OCI-LY7 (cell line): ENCODE data around the gene COPZ1. TPM values are rescaled to one million over a fixed set of nuclear protein-coding genes. Genes with fewer than 3 reads are reported as not detected.

ENCODE experiments used
- BruUV-seq: library from RNA; stranded (reverse); fragments of 400-500 nt; replicated peaks from 2 replicates; lab custom pipeline; 2021; lab: Mats Ljungman, UMichigan
- CTCF ChIA-PET: fragments of 300-600 bp; sonication (Branson Sonifier 250); formaldehyde crosslinking; loops from one replicate; lab custom pipeline; 2022; ENCODE audit warnings: antibody characterized with exemption; ENCODE audit not compliant: unreplicated experiment; lab: Charles Lee
- POLR2A ChIA-PET: fragments of 300-600 bp; sonication (Branson Sonifier 250); formaldehyde crosslinking; loops from one replicate; lab custom pipeline; 2022; ENCODE audit warnings: antibody characterized with exemption; lab: Charles Lee
- DNase-seq: peaks from one replicate; pipeline ENCODE4 v3.0.0-alpha.2; 2015; ENCODE audit warnings: low spot score
- H2AFZ ChIP-seq: fragments of 200-600 bp; sonication (generic), shearing (Covaris generic); 2 replicates; pipeline ENCODE4 v1.6.1; 2014; ENCODE audit warnings: mild to moderate bottlenecking, antibody characterized with exemption, low read length, moderate library complexity
- H3K27ac ChIP-seq: fragments of 200-600 bp; sonication (generic); 2 replicates; pipeline ENCODE4 v1.5.1; 2014; ENCODE audit warnings: mixed run types, low read depth, mild to moderate bottlenecking, moderate library complexity, low read length, inconsistent platforms; ENCODE audit not compliant: poor library complexity, severe bottlenecking
- H3K36me3 ChIP-seq: fragments of 200-600 bp; sonication (generic); 2 replicates; pipeline ENCODE4 v1.6.1; 2014; ENCODE audit warnings: mild to moderate bottlenecking, antibody characterized with exemption, low read length, moderate library complexity, mixed read lengths; ENCODE audit not compliant: insufficient read depth
- H3K4me1 ChIP-seq: fragments of 200-600 bp; sonication (generic); 2 replicates; pipeline ENCODE4 v1.5.1; 2014; ENCODE audit warnings: mild to moderate bottlenecking, low read length; ENCODE audit not compliant: insufficient read depth, poor library complexity, severe bottlenecking
- H3K4me2 ChIP-seq: fragments of 200-600 bp; sonication (generic); 2 replicates; pipeline ENCODE4 v1.6.1; 2014; ENCODE audit warnings: mild to moderate bottlenecking, low read length
- H3K4me3 ChIP-seq: fragments of 200-600 bp; sonication (generic); 2 replicates; pipeline ENCODE4 v1.5.1; 2014; ENCODE audit warnings: mild to moderate bottlenecking, low read depth, low read length; ENCODE audit not compliant: poor library complexity, severe bottlenecking
- H3K79me2 ChIP-seq: fragments of 200-600 bp; sonication (generic); 2 replicates; pipeline ENCODE4 v1.6.1; 2016; ENCODE audit warnings: low read depth, mild to moderate bottlenecking, low read length, moderate library complexity, mixed read lengths; ENCODE audit not compliant: insufficient read depth
- H3K9me2 ChIP-seq: fragments of 200-600 bp; sonication (generic); 2 replicates; pipeline ENCODE4 v1.6.1; 2016; ENCODE audit warnings: mild to moderate bottlenecking, low read length, mixed read lengths; ENCODE audit not compliant: insufficient read depth
- H3K9me3 ChIP-seq: fragments of 200-600 bp; sonication (generic); 2 replicates; pipeline ENCODE4 v1.6.1; 2014; ENCODE audit warnings: mild to moderate bottlenecking, mixed run types, low read length, mixed read lengths
- H4K20me1 ChIP-seq: fragments of 200-600 bp; sonication (generic); 2 replicates; pipeline ENCODE4 v1.6.1; 2014; ENCODE audit warnings: mild to moderate bottlenecking, antibody characterized with exemption, low read length, moderate library complexity, mixed read lengths; ENCODE audit not compliant: insufficient read depth
- CTCF ChIP-seq: fragments of 200-600 bp; sonication (generic); conservative IDR thresholded peaks from 2 replicates; pipeline ENCODE4 v1.5.1; 2014; ENCODE audit warnings: mild to moderate bottlenecking, antibody characterized with exemption, low read length, moderate library complexity, mixed read lengths
- EZH2phosphoT487 ChIP-seq: fragments of 200-600 bp; sonication (generic); IDR thresholded peaks from 2 replicates; pipeline ENCODE4 v1.6.1; 2018; ENCODE audit warnings: low read depth, borderline replicate concordance, mild to moderate bottlenecking, mixed run types, antibody characterized with exemption, low read length, moderate library complexity, mixed read lengths
- intact Hi-C: fragments of 100-400 bp; cut with micrococcal nuclease; formaldehyde crosslinking; loops from one replicate; pipeline ENCODE4 v1.10.0; 2022; ENCODE audit not compliant: unreplicated experiment
- total RNA-seq, 2 experiments: library from RNA; depleted of rRNA in 1 of 2; stranded (reverse); fragments of >200 nt in 1 of 2; shearing (Covaris generic) in 1 of 2; gene quantifications; 2 replicates each; pipeline ENCODE4 v1.2.3, GENCODE V29; 2014 to 2022

Gene COPZ1
- total RNA-seq, 2 experiments from 2014 or later: 86.0 to 121 TPM

- Histone ChIP-seq H3K9me2 (no peaks in the 10 kb centered on the region), H3K4me1 (no peaks in the 10 kb centered on the region), H3K27ac (no peak overlapping the region), H4K20me1 (no peaks in the 10 kb centered on the region), H3K9me3 (no peaks in the 10 kb centered on the region), H2AFZ (no peak overlapping the region), H3K4me3 (no peak overlapping the region), H3K36me3 (no peaks in the 10 kb centered on the region), H3K4me2 (no peak overlapping the region), H3K79me2 (no peaks in the 10 kb centered on the region)
- no TSS peak for BruUV-seq
- CTCF ChIA-PET: interaction anchor here (1.1 to 1.5 kb wide), 2 partner anchors 35 to 84 kb away, joined by 3 read pairs; no protein-coding TSS in a partner anchor
- peak; percentile 85 for TF ChIP-seq CTCF
- TF ChIP-seq EZH2phosphoT487: no peak
- intact Hi-C loops: loop anchor here (1.0 to 2.0 kb wide), 3 partner anchors 30 to 74 kb away; partner anchors contain the start of gene COPZ1
- POLR2A ChIA-PET: interaction anchor here (0.6 to 1.2 kb wide), 3 partner anchors 13 to 39 kb away, joined by 3 read pairs; no protein-coding TSS in a partner anchor
- DNase-seq: peak; percentile 58
These were observed 30.6 kb upstream of the COPZ1 start for GRCh38 chr12:54294152-54294952.

- Histone ChIP-seq H2AFZ (no peak overlapping the region), H3K4me3 (no peak overlapping the region), H3K79me2 (no peaks in the 10 kb centered on the region), H4K20me1 (no peaks in the 10 kb centered on the region), H3K4me1 (no peaks in the 10 kb centered on the region), H3K27ac (no peak overlapping the region), H3K4me2 (no peak overlapping the region), H3K36me3 (no peaks in the 10 kb centered on the region), H3K9me3 (no peaks in the 10 kb centered on the region), H3K9me2 (no peaks in the 10 kb centered on the region)
- CTCF ChIA-PET: no interaction called here
- intact Hi-C loops: loop anchor here (1.0 to 2.0 kb wide), 3 partner anchors 30 to 74 kb away; partner anchors contain the start of gene COPZ1
- no peak for DNase-seq
- TF ChIP-seq EZH2phosphoT487 (no peak), CTCF (no peak)
- no TSS peak for BruUV-seq
- POLR2A ChIA-PET: interaction anchor here (0.8 kb wide), 1 partner anchor 42 kb away, joined by 4 read pairs; no protein-coding TSS in a partner anchor
These were observed 29.9 kb upstream of the COPZ1 start for GRCh38 chr12:54294953-54295566.
